Prostate gland (tissue), 2 donors: ENCODE results near the gene IGLL5.

Experiments used
- CTCF ChIP-seq, 4 experiments: fragments of 200-600 bp in 2 of 4; fragments of 450-650 bp in 2 of 4; sonication (generic) in 2 of 4; IDR thresholded peaks; 1 replicate in 3 of 4; 2 replicates in 1 of 4; pipeline ENCODE4 v1.5.1; 2016 to 2019; ENCODE audit warnings: antibody characterized with exemption in 4 of 4, mild to moderate bottlenecking in 2 of 4, moderate library complexity in 2 of 4
- POLR2A ChIP-seq: fragments of 450-650 bp; IDR thresholded peaks from one replicate; pipeline ENCODE4 v1.6.1; 2016; ENCODE audit warnings: antibody characterized with exemption, mild to moderate bottlenecking

- TF ChIP-seq CTCF (IDR thresholded peaks at IDR 0.05), result no peak
- TF ChIP-seq POLR2A, result no peak
These were observed 49.5 kb downstream of the IGLL5 start for GRCh38 chr22:22936915-22937656.
